Neural crest cell (in vitro differentiated cells): ENCODE data around the gene ARPC1B. TPM values are rescaled to one million over a fixed set of nuclear protein-coding genes. Genes with fewer than 3 reads are reported as not detected.
A peak's percentile ranks its signal among the peaks of the same experiment; 100 is the strongest.
"Not testable (repeated sequence)": the region's sequence is repeated elsewhere in the genome, so short reads cannot be mapped to it uniquely, and the experiment has no call there.

Experiments used
- DNase-seq: peaks from one replicate; pipeline ENCODE4 v3.0.0; 2021; ENCODE audit warnings: low read depth, mixed read lengths, low spot score
- H3K27ac Mint-ChIP-seq: one replicate; pipeline ENCODE4 v1.8.0; 2021; ENCODE audit warnings: mild to moderate bottlenecking, mixed read lengths; ENCODE audit not compliant: unreplicated experiment
- H3K27me3 Mint-ChIP-seq: 2 replicates; pipeline ENCODE4 v1.8.0; 2021; ENCODE audit warnings: low read depth, mild to moderate bottlenecking, mixed read lengths
- H3K36me3 Mint-ChIP-seq: 2 replicates; pipeline ENCODE4 v1.8.0; 2021; ENCODE audit warnings: low read depth, mild to moderate bottlenecking, mixed read lengths
- H3K4me1 Mint-ChIP-seq: 2 replicates; pipeline ENCODE4 v1.8.0; 2021; ENCODE audit warnings: mixed read lengths
- H3K4me3 Mint-ChIP-seq: one replicate; pipeline ENCODE4 v1.8.0; 2021; ENCODE audit warnings: mild to moderate bottlenecking, mixed read lengths
- H3K9me3 Mint-ChIP-seq: 2 replicates; pipeline ENCODE4 v1.8.0; 2021; ENCODE audit warnings: mixed read lengths
- total RNA-seq: library from RNA; stranded (reverse); gene quantifications from 2 replicates; pipeline ENCODE4 v1.2.1, GENCODE V29; 2021
- TF ChIP-seq, protein P1 (sequence below): fragments of 200-600 bp; sonication (generic); conservative IDR thresholded peaks from 2 replicates; pipeline ENCODE4 v1.5.0; 2021; ENCODE audit warnings: antibody characterized with exemption, mild to moderate bottlenecking

ARPC1B gene
- total RNA-seq, 1 donor from 2014 or later: 67.7 TPM

- DNase-seq: no peak
- Mint-ChIP-seq H3K9me3 (no peaks in the 10 kb centered on the region), H3K36me3 (peaks cover 4% of the 10 kb centered on the region), H3K4me1 (peaks cover 13% of the 10 kb centered on the region), H3K4me3 (peak overlapping the region; percentile 89), H3K27me3 (peaks cover 5% of the 10 kb centered on the region), H3K27ac (peak overlapping the region; percentile 72)
- TF ChIP-seq, protein P1, sequence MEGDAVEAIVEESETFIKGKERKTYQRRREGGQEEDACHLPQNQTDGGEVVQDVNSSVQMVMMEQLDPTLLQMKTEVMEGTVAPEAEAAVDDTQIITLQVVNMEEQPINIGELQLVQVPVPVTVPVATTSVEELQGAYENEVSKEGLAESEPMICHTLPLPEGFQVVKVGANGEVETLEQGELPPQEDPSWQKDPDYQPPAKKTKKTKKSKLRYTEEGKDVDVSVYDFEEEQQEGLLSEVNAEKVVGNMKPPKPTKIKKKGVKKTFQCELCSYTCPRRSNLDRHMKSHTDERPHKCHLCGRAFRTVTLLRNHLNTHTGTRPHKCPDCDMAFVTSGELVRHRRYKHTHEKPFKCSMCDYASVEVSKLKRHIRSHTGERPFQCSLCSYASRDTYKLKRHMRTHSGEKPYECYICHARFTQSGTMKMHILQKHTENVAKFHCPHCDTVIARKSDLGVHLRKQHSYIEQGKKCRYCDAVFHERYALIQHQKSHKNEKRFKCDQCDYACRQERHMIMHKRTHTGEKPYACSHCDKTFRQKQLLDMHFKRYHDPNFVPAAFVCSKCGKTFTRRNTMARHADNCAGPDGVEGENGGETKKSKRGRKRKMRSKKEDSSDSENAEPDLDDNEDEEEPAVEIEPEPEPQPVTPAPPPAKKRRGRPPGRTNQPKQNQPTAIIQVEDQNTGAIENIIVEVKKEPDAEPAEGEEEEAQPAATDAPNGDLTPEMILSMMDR: no peak
Measured at GRCh38 chr7:99372275-99373090, 2.0 kb upstream of the ARPC1B start.

GRCh38 chr7:99373091-99374066, 1.2 kb upstream of the ARPC1B start:
- DNase-seq: no peak
- Mint-ChIP-seq H3K4me1 (peaks cover 13% of the 10 kb centered on the region), H3K27ac (no peak overlapping the region), H3K36me3 (peaks cover 4% of the 10 kb centered on the region), H3K27me3 (peaks cover 5% of the 10 kb centered on the region), H3K9me3 (no peaks in the 10 kb centered on the region), H3K4me3 (peak overlapping the region; percentile 89)
- TF ChIP-seq, protein P1: no peak

- no peak overlapping the region for H3K27ac Mint-ChIP-seq
- H3K4me3 Mint-ChIP-seq: peak overlapping the region; percentile 31
- H3K4me1 Mint-ChIP-seq: peaks cover 24% of the 10 kb centered on the region
- no peaks in the 10 kb centered on the region for H3K9me3 Mint-ChIP-seq
- DNase-seq: peak; percentile 30
- H3K36me3 Mint-ChIP-seq: no peaks in the 10 kb centered on the region
- TF ChIP-seq, protein P1: no peak
- H3K27me3 Mint-ChIP-seq: peaks cover 5% of the 10 kb centered on the region
Measured at GRCh38 chr7:99375070-99375807, 709 bp downstream of the ARPC1B start.

- Mint-ChIP-seq H3K4me1 (peaks cover 20% of the 10 kb centered on the region), H3K9me3 (no peaks in the 10 kb centered on the region), H3K36me3 (peaks cover 2% of the 10 kb centered on the region), H3K27me3 (no peaks in the 10 kb centered on the region), H3K27ac (no peak overlapping the region), H3K4me3 (peak overlapping the region; percentile 42)
- TF ChIP-seq, protein P1: no peak
- no peak for DNase-seq
Measured at GRCh38 chr7:99379043-99379577, 4.6 kb downstream of the ARPC1B start.

DNA sequence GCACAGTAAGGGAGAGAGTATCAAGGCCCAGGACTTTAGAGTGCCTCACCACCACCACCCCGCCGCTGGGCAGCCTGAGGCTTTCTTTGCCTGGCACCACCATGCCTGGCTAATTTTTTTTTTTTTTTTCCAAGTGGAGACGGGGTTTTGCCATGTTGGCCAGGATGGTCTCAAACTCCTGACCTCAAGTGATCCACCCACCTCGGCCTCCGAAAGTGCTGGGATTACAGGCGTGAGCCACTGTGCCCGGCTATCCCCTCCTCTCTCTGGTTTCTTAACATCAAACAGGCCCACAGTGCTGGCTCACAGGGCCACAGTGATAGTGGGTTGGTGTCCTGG, 5.1 kb downstream of the ARPC1B start:
- not testable (repeated sequence) for DNase-seq, H3K27me3 Mint-ChIP-seq, H3K36me3 Mint-ChIP-seq, H3K27ac Mint-ChIP-seq, H3K9me3 Mint-ChIP-seq
- Mint-ChIP-seq H3K4me1 (peaks cover 20% of the 10 kb centered on the region), H3K4me3 (peak overlapping the region; percentile 38)
